Measurements from ENCODE around the gene IGDCC3. TPM values are rescaled to one million over a fixed set of nuclear protein-coding genes. Genes with fewer than 3 reads are reported as not detected.

Gene IGDCC3
- total RNA-seq, 1 donor from 2014 or later: not detected

GRCh38 chr15:65292938-65293518, 84.8 kb downstream of the IGDCC3 start:
- Histone ChIP-seq H3K9me3 (no peaks in the 10 kb centered on the region), H3K27ac (no peak overlapping the region), H3K36me3 (no peaks in the 10 kb centered on the region), H3K27me3 (ENCODE audit: low read depth) (no peaks in the 10 kb centered on the region), H3K4me1 (peaks cover 21% of the 10 kb centered on the region), H3K4me3 (no peak overlapping the region)
- intact Hi-C loops (cut with DNase I): no loop called here
- ATAC-seq (no peak), DNase-seq (no peak)
- TF ChIP-seq, protein P1, sequence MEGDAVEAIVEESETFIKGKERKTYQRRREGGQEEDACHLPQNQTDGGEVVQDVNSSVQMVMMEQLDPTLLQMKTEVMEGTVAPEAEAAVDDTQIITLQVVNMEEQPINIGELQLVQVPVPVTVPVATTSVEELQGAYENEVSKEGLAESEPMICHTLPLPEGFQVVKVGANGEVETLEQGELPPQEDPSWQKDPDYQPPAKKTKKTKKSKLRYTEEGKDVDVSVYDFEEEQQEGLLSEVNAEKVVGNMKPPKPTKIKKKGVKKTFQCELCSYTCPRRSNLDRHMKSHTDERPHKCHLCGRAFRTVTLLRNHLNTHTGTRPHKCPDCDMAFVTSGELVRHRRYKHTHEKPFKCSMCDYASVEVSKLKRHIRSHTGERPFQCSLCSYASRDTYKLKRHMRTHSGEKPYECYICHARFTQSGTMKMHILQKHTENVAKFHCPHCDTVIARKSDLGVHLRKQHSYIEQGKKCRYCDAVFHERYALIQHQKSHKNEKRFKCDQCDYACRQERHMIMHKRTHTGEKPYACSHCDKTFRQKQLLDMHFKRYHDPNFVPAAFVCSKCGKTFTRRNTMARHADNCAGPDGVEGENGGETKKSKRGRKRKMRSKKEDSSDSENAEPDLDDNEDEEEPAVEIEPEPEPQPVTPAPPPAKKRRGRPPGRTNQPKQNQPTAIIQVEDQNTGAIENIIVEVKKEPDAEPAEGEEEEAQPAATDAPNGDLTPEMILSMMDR (IDR thresholded peaks at IDR 0.05): no peak

- H3K36me3 ChIP-seq: no peaks in the 10 kb centered on the region
- no peak for DNase-seq
- no peak overlapping the region for H3K4me3 ChIP-seq
- ATAC-seq: no peak
- intact Hi-C loops (cut with DNase I): no loop called here
- H3K9me3 ChIP-seq: no peaks in the 10 kb centered on the region
- no peak overlapping the region for H3K27ac ChIP-seq
- H3K4me1 ChIP-seq: peaks cover 18% of the 10 kb centered on the region
- no peaks in the 10 kb centered on the region for H3K27me3 ChIP-seq (ENCODE audit: low read depth)
- TF ChIP-seq, protein P1 (IDR thresholded peaks at IDR 0.05): no peak
Observed at GRCh38 chr15:65290228-65290627, 87.6 kb downstream of the IGDCC3 start.

- DNase-seq (no peak), ATAC-seq (no peak)
- no peaks in the 10 kb centered on the region for H3K9me3 ChIP-seq
- TF ChIP-seq, protein P1 (IDR thresholded peaks at IDR 0.05): no peak
- no peak overlapping the region for H3K4me3 ChIP-seq
- H3K4me1 ChIP-seq: peaks cover 20% of the 10 kb centered on the region
- H3K36me3 ChIP-seq: no peaks in the 10 kb centered on the region
- no peak overlapping the region for H3K27ac ChIP-seq
- intact Hi-C loops (cut with DNase I): no loop called here
- H3K27me3 ChIP-seq (ENCODE audit: low read depth): no peaks in the 10 kb centered on the region
Observed at GRCh38 chr15:65289261-65289854, 88.4 kb downstream of the IGDCC3 start.

DNA sequence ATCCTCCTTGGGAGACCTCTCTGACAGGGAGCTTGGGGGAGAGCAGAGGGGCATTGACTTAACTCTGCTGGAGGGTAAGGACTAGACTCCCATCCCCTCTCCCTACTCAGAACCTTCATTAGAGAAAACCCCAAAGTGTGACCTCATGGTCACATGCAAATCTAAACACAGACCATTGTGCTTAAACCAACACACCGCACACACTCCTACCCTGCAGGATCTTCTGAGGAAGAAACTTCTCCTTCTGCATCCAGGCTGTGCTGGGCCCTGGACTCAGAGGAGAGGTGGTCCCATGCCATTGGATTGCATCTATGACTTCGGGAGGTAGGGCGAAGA, 90.3 kb downstream of the IGDCC3 start:
- Histone ChIP-seq H3K27me3 (ENCODE audit: low read depth) (no peaks in the 10 kb centered on the region), H3K36me3 (no peaks in the 10 kb centered on the region), H3K9me3 (no peaks in the 10 kb centered on the region), H3K27ac (peak overlapping the region; percentile 90), H3K4me3 (peak overlapping the region; percentile 76), H3K4me1 (peaks cover 15% of the 10 kb centered on the region)
- intact Hi-C loops (cut with DNase I): no loop called here
- no peak for DNase-seq
- TF ChIP-seq, protein P1 (IDR thresholded peaks at IDR 0.05): no peak
- ATAC-seq: no peak

GRCh38 chr15:65286704-65287519, 90.9 kb downstream of the IGDCC3 start, which contains the start of gene PARP16:
TSS of gene PARP16 (minus strand) at chr15:65286883. CDS start at chr15:65286426, 457 bp downstream.
- Histone ChIP-seq H3K27ac (peak within 1 kb of the TSS; percentile 90), H3K4me1 (peaks cover 15% of the 10 kb centered on the region), H3K36me3 (no peaks in the 10 kb centered on the region), H3K27me3 (ENCODE audit: low read depth) (no peaks in the 10 kb centered on the region), H3K9me3 (no peaks in the 10 kb centered on the region), H3K4me3 (peak within 1 kb of the TSS; percentile 76)
- peak; percentile 96 for DNase-seq
- intact Hi-C loops (cut with DNase I): no loop called here
- TF ChIP-seq, protein P1 (IDR thresholded peaks at IDR 0.05): peak; percentile 60
- peak; percentile 98 to 99 for ATAC-seq

Measured in lower lobe of right lung (tissue), 2 donors.